A172 (cell line): ENCODE measurements around the gene GDPGP1. TPM values are rescaled to one million over a fixed set of nuclear protein-coding genes. Genes with fewer than 3 reads are reported as not detected.

Experiments
- total RNA-seq: library from RNA; depleted of rRNA; stranded (reverse); fragments of >200 nt; shearing (Covaris generic); gene quantifications from 2 replicates; pipeline ENCODE4 v1.2.3, GENCODE V29; 2014; rRNA removed

GDPGP1 gene
- total RNA-seq, 1 experiment from 2014 or later: 5.7 TPM

Other genes with a start within 250 kb of the GDPGP1 start
- 6.2 and 6.6 TPM in 2 replicates for gene ZNF710, start 232.9 kb upstream of the GDPGP1 start, total RNA-seq
- 43.7 and 61.6 TPM in 2 replicates for gene IDH2, start 131.7 kb upstream of the GDPGP1 start, total RNA-seq
- 17.1 and 33.8 TPM in 2 replicates for gene SEMA4B, start 32.9 kb upstream of the GDPGP1 start, total RNA-seq
- 35.1 and 52.7 TPM in 2 replicates for gene CIB1, start 268 bp upstream of the GDPGP1 start, total RNA-seq
- not detected in 2 replicates for gene TTLL13, start 15.3 kb downstream of the GDPGP1 start, total RNA-seq
- 82.9 and 90.4 TPM in 2 replicates for gene NGRN, start 31.5 kb downstream of the GDPGP1 start, total RNA-seq
- gene ZNF774, start 118.1 kb downstream of the GDPGP1 start, total RNA-seq: 1.8 and 8.3 TPM in 2 replicates
- 211 and 213 TPM in 2 replicates for gene IQGAP1, start 154.0 kb downstream of the GDPGP1 start, total RNA-seq